Measurements from ENCODE around the gene UAP1. TPM values are rescaled to one million over a fixed set of nuclear protein-coding genes. Genes with fewer than 3 reads are reported as not detected.

UAP1 gene
- total and polyA plus RNA-seq, 5 experiments from 2014 or later, result 17.1 to 27.0 (median 20.7) TPM

DNA sequence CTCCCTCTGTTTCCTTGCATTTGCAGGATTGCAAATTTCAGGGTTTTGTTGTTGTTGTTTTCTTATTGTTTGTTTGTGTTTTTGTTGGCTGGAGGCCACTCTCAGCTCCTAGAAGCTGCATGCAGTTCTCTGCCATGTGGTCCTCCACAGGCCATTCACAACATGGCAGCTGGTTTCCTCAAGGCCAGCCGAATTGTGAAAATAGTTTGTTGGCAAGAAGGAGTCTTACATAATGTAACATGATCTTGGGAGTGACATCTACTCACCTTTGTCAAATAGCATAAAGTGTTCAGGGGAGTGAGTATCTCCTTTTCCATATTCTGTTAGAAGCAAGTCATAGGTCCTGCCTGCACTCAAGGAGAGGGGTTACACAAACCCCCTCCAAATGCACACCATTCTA, 10.6 kb upstream of the UAP1 start:
- no peak for DNase-seq
- H3K36me3 Mint-ChIP-seq, result no peaks in the 10 kb centered on the region
- POLR2A ChIA-PET, result no interaction called here
- ATAC-seq, result no peak
- H3K9me3 Mint-ChIP-seq, result no peaks in the 10 kb centered on the region
- no peaks in the 10 kb centered on the region for H3K27me3 Mint-ChIP-seq
- no peak overlapping the region for H3K4me3 Mint-ChIP-seq
- peaks cover 0 to 5% (median 0%) of the 10 kb centered on the region in 4 donors for H3K4me1 Mint-ChIP-seq
- no peak overlapping the region for H3K27ac Mint-ChIP-seq

DNA sequence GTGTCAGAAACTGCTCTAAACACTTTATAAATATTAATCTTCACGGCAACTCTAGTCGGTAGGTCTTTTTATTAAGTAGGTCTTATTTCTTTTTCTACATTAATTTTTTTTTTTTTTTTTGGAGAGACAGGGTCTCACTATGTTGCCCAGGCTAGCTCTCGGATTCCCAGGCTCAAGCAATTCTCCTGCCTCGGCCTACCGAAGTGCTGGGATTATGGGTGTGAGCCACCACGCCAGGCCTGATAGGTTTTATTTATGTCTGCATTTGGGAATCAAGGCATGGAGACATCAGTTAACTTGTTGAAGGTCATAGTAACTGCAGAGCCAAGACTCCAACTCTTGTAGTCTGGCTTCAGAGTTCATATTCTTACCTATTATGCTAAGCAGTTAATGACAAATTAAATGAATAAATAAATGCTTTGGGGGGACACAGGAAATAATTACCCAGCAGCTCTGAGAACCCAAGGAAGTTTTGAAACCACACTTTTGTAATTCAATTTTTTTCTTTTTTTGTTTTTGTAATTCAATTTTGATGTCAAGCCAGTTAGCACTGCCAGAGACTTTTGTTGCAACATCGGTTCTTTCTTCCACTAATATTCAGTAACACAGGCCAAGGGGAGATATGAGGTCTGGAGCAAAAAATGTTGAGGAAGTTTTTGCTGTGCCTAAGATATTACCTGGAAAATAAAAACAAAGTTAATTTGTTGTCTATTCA, 9.4 kb upstream of the UAP1 start:
- Mint-ChIP-seq H3K4me3 (no peak overlapping the region), H3K27ac (no peak overlapping the region), H3K36me3 (no peaks in the 10 kb centered on the region), H3K27me3 (peaks cover 0 to 2% (median 0%) of the 10 kb centered on the region in 5 donors), H3K9me3 (no peaks in the 10 kb centered on the region), H3K4me1 (peaks cover 0 to 5% (median under 1%) of the 10 kb centered on the region in 4 donors)
- DNase-seq, result no peak
- POLR2A ChIA-PET, result no interaction called here
- no peak for ATAC-seq

DNA sequence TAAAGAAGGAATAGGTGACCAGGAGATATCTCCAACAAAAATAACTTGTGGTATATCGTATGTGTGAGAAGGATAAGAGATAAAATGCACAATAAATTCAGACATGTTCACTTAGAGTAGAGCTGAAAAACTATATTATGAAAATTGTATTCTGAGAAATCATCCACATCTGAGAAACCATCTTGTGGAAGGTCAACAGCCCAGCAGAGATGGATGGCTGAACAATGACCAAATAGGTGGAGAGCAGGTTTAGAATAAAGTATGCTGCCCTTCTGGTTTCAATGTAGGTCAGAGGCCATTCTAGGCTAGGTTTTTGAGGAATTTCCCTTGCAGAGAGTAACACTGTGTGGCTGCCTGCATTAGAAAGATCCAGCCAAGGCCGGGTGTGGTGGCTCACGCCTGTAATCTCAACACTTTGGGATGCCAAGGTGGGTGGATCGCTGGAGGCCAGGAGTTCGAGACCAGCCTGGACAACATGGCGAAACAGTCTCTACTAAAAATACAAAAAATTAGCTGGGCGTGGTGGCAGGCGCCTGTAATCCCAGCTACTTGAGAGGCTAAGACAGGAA, 8.8 kb upstream of the UAP1 start:
- Mint-ChIP-seq H3K4me1 (peaks cover 0 to 5% (median under 1%) of the 10 kb centered on the region in 4 donors), H3K9me3 (no peaks in the 10 kb centered on the region), H3K27ac (no peak overlapping the region), H3K27me3 (peaks cover 0 to 4% (median 0%) of the 10 kb centered on the region in 5 donors), H3K36me3 (no peaks in the 10 kb centered on the region), H3K4me3 (no peak overlapping the region)
- DNase-seq (no peak), ATAC-seq (no peak)
- POLR2A ChIA-PET, result no interaction called here

DNA sequence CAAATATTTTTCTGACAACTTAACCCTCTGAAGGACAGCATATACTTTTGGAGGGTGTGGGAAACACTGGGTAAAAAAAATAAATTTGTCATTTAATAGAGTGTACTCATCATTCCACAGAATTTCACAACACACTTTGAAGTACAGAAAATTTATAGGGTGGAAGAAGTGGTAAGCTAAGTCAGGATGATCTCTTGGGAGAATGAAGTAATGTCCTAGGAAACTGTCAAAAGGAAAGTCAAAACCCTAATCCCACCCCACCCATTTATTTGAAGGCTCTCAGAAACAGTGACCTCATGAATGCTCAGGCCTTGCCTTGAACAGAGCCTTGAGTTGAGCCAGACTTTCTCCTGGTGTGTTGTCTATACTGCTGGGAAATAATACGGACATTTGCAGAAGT, 7.3 kb upstream of the UAP1 start:
- ATAC-seq (no peak), DNase-seq (no peak)
- Mint-ChIP-seq H3K4me3 (no peak overlapping the region), H3K9me3 (no peaks in the 10 kb centered on the region), H3K27me3 (peaks cover 0 to 4% (median 0%) of the 10 kb centered on the region in 5 donors), H3K36me3 (no peaks in the 10 kb centered on the region), H3K4me1 (peaks cover 0 to 1% (median 0%) of the 10 kb centered on the region in 4 donors), H3K27ac (no peak overlapping the region)
- POLR2A ChIA-PET, result no interaction called here

DNA sequence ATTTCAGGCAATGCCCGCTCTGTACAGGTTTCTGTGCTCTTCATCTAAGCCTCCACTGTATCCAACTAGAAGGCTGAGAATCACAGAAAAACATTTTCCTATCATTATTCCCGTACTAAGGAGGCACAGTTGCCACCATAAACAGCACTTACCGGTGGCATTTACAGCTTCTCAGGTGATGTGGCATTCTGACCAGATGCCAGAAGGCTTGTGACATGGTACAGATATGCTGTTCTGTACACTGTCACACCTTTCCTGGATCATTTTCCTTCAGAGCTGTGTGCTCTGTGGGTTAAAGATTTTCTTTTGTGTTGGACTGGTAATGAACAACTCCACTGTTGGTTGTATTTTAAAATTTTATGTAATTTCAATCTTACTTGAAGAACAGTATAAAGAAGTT, 4.0 kb upstream of the UAP1 start:
- peaks cover 11 to 18% (median 16%) of the 10 kb centered on the region in 4 donors for H3K4me1 Mint-ChIP-seq
- DNase-seq (no peak), ATAC-seq (no peak)
- H3K27ac Mint-ChIP-seq, result no peak overlapping the region
- H3K27me3 Mint-ChIP-seq, result peaks cover 0 to 4% (median 0%) of the 10 kb centered on the region in 5 donors
- H3K4me3 Mint-ChIP-seq, result no peak overlapping the region
- peaks cover 0 to 2% (median 0%) of the 10 kb centered on the region in 9 donors for H3K9me3 Mint-ChIP-seq
- no peaks in the 10 kb centered on the region for H3K36me3 Mint-ChIP-seq
- POLR2A ChIA-PET, result no interaction called here

DNA sequence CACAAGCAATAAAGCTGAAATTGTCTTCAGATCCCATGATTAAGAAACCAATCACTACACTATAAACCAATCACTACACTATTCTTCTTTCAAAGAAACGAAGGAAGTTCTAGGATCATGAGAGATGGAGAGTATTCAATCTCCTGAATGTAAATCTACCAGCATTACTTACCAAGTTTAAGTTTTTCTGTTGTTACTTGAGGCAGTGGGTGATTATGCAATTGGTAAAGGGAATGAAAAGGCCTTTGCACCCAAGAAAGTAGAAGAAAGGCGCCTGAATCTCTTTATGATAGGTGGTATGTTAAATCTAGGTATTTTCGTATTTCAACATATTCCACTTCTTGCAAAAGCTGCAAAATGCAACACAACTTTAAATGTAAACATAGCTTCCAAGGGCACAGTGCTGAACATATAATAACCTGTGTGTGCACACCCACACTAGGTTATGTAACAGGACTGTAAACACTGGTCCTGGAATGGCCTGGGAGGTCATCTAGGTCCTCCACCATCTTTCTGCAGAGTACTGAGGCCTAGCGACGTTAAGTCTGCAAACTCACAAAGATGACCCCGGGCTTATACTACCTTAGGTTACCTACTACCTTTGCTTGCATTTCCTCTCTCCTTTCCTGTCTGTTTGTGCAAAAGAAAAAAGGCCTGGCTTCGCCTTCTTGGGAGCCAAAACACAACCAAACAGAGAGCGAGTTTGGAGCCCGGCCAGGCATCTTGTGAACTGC, 1.1 kb upstream of the UAP1 start:
- peaks cover 0 to 2% (median 0%) of the 10 kb centered on the region in 9 donors for H3K9me3 Mint-ChIP-seq
- DNase-seq (peak in 2 of 10 donors; percentile 12 to 17), ATAC-seq (no peak)
- H3K27me3 Mint-ChIP-seq, result peaks cover 0 to 4% (median 0%) of the 10 kb centered on the region in 5 donors
- peaks cover 20 to 35% (median 30%) of the 10 kb centered on the region in 4 donors for H3K4me1 Mint-ChIP-seq
- POLR2A ChIA-PET, result interaction anchor here (0.8 to 1.6 kb wide), 3 partner anchors 11 to 64 kb away, joined by 3 to 6 read pairs (median 4); partner anchors contain the start of gene UHMK1
- H3K27ac Mint-ChIP-seq, result peak overlapping the region; percentile 93 to 99 (median 98)
- H3K4me3 Mint-ChIP-seq, result peak overlapping the region; percentile 91 to 98 (median 94)
- H3K36me3 Mint-ChIP-seq, result no peaks in the 10 kb centered on the region

DNA sequence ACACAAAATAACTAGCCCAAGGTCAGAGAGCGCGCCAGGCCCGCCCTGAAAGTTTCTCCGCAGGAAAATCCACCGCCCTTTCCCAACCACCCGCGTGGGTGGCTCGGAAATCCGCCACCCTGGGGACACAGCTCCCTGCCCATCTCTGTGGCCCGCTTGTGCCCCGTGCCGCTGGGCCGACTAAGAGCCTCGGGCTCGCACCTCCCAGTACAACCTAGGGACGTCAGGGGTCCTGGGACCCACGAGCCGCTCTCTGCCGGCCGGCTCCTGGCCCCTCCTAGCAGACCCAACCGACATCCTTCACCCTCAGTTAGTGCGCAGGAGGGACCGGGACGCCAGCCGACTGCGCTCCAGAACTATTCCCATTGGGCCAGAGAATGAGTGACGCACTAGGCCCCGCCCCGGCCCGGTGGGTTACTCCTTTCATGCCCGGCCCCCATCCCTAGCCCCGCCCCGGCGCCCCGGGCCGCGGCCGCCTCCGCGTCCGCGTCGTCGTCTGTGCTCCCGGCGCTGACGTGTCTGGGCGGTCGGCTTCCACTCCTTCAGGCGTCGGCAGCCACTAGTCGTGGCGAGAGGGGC, 396 bp upstream of the UAP1 start:
- Mint-ChIP-seq H3K36me3 (no peaks in the 10 kb centered on the region), H3K4me1 (peaks cover 22 to 36% (median 32%) of the 10 kb centered on the region in 4 donors), H3K27me3 (peaks cover 0 to 4% (median 0%) of the 10 kb centered on the region in 5 donors), H3K27ac (peak overlapping the region; percentile 93 to 99 (median 98)), H3K4me3 (peak overlapping the region; percentile 91 to 98 (median 94)), H3K9me3 (peaks cover 0 to 2% (median 0%) of the 10 kb centered on the region in 9 donors)
- POLR2A ChIA-PET, result interaction anchor here (1.4 to 1.6 kb wide), 2 partner anchors 12 to 63 kb away, joined by 4 to 6 read pairs; partner anchors contain the start of gene UHMK1
- ATAC-seq (peak; percentile 89), DNase-seq (peak; percentile 94 to 98 (median 98))

DNA sequence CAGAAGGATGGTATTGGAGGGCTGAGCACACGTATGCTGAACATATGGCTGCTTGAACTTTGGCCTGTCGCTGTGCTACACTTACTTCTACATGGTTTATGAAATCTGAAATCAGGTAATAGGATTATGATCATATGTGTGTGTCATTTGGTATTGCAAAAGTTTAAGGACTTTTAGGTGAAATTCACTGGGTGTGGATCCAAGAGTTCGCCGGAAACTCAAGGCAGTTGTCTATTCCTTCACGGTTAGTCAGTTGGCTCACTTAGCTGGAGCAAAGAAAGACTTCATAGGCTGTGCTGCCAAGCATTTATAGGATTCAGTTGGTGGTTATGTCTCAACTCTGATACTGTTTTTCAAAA, 927 bp downstream of the UAP1 start:
- Mint-ChIP-seq H3K4me1 (peaks cover 23 to 40% (median 32%) of the 10 kb centered on the region in 4 donors), H3K4me3 (peak overlapping the region; percentile 81 to 98 (median 94)), H3K27ac (peak overlapping the region; percentile 73 to 99 (median 96)), H3K9me3 (peaks cover 0 to 2% (median 0%) of the 10 kb centered on the region in 9 donors), H3K36me3 (peaks cover 0 to 8% (median 6%) of the 10 kb centered on the region in 3 donors), H3K27me3 (no peaks in the 10 kb centered on the region)
- ATAC-seq (no peak), DNase-seq (peak in 2 of 10 donors; percentile 7 to 9)
- POLR2A ChIA-PET, result no interaction called here

DNA sequence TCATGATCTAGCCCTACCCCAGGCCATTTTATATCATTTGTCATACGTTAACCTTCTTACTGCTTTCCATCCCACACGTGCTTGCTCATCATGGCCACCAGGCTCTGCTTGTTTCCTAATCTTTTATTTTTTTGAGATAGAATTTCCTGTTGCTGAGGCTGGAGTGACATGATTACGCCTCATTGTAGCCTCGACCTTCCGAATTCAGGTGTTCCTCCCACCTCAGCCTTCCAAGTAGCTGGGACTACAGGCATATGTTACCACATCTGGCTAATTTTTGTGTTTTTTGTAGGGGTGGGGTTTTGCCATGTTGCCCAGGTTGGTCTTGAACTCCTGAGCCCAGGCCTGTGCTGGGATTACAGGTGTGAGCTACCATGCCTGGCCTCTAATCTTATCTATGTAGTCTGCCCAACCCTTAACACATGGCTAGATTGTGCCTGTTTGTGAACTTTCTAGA, 3.3 kb downstream of the UAP1 start:
- ATAC-seq, result no peak
- Mint-ChIP-seq H3K27me3 (no peaks in the 10 kb centered on the region), H3K9me3 (peaks cover 0 to 2% (median 0%) of the 10 kb centered on the region in 9 donors), H3K27ac (peak overlapping the region in 4 of 10 donors; percentile 12 to 35 (median 23)), H3K4me3 (no peak overlapping the region), H3K4me1 (peaks cover 27 to 40% (median 33%) of the 10 kb centered on the region in 4 donors), H3K36me3 (peaks cover 0 to 23% (median 15%) of the 10 kb centered on the region in 3 donors)
- POLR2A ChIA-PET, result no interaction called here
- DNase-seq, result no peak

DNA sequence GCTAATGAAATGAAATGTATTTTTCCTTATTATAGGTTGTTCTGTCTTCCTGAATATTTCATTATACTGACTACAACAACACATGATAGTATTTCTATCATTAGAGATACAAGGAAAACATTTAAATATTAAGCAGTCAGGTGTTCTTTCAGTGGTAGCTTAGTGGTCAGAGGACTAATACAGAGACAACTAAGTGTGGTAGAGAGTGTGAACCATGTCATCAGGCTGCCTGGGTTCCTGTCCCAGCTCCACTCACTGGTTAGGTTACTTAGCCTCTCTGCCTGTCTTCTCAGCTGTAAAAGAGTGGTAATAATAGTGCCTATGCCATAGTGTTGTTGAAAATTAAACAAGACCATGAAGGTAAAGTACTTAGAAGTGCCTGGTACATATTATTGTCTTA, 3.9 kb downstream of the UAP1 start:
- peaks cover 0 to 2% (median 0%) of the 10 kb centered on the region in 9 donors for H3K9me3 Mint-ChIP-seq
- H3K27ac Mint-ChIP-seq, result peak overlapping the region in 3 of 10 donors; percentile 17 to 30 (median 19)
- no peaks in the 10 kb centered on the region for H3K27me3 Mint-ChIP-seq
- peaks cover 0 to 25% (median 15%) of the 10 kb centered on the region in 3 donors for H3K36me3 Mint-ChIP-seq
- DNase-seq (no peak), ATAC-seq (no peak)
- H3K4me1 Mint-ChIP-seq, result peaks cover 25 to 44% (median 31%) of the 10 kb centered on the region in 4 donors
- POLR2A ChIA-PET, result no interaction called here
- H3K4me3 Mint-ChIP-seq, result no peak overlapping the region

DNA sequence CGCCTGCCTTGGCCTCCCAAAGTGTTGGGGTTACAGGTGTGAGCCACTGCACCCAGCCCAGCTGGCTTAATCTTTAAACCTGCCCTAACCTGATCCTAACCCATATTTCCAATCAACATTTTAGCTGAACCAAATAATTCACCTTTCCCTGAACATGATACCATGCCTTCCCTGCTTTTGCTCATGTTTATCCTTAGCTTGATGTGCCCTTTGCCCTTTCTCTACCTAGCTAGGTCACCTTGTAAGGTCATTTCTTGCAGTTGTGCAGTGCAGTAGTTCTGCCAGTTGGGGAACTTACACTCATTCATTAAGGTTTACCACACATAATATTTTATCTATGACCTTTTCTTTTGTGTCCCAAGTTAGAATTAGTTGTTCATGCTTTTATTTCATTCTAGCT, 5.3 kb downstream of the UAP1 start:
- H3K27me3 Mint-ChIP-seq, result no peaks in the 10 kb centered on the region

DNA sequence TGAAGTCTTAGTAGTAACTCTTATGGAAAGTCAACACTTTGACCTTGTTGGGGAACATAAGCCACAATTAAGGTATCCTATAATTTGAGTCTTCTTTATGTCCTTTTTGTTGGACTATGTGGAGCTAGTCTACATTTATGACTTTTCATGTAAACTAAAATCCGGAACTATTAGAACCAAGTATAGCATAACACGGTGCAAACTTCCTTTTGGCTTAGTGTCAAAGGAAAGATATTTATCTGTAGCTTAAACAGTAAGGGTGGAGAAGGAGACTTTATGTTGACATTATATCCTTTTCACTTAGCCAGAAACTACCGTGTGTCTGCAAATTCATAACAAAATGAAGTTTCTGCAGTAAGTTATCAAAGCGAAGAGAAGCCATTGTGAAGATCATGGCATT, 7.3 kb downstream of the UAP1 start:
- Mint-ChIP-seq H3K4me1 (peaks cover 14 to 31% (median 21%) of the 10 kb centered on the region in 4 donors), H3K36me3 (peaks cover 0 to 25% (median 15%) of the 10 kb centered on the region in 3 donors)
- POLR2A ChIA-PET, result no interaction called here

More for the DNA sequence above, 5.3 kb downstream of the UAP1 start:
- H3K36me3 Mint-ChIP-seq, result peaks cover 0 to 25% (median 15%) of the 10 kb centered on the region in 3 donors
- POLR2A ChIA-PET, result interaction anchor here (0.8 kb wide), 1 partner anchor 68 kb away, joined by 3 read pairs; no protein-coding TSS in a partner anchor
- peaks cover 18 to 39% (median 26%) of the 10 kb centered on the region in 4 donors for H3K4me1 Mint-ChIP-seq
- no peak for DNase-seq
- H3K27ac Mint-ChIP-seq, result peak overlapping the region in 1 of 10 donors; percentile 11
- no peak overlapping the region for H3K4me3 Mint-ChIP-seq
- no peaks in the 10 kb centered on the region for H3K9me3 Mint-ChIP-seq
- no peak for ATAC-seq

More for the DNA sequence above, 7.3 kb downstream of the UAP1 start:
- Mint-ChIP-seq H3K27me3 (no peaks in the 10 kb centered on the region), H3K27ac (peak overlapping the region in 1 of 10 donors; percentile 27), H3K9me3 (no peaks in the 10 kb centered on the region), H3K4me3 (no peak overlapping the region)
- DNase-seq, result no peak
- no peak for ATAC-seq

All from naive thymus-derived CD8-positive, alpha-beta T cell (primary cell).